HepG2 (cell line): ENCODE data around the gene MAP3K3. TPM values are rescaled to one million over a fixed set of nuclear protein-coding genes. Genes with fewer than 3 reads are reported as not detected.

Experiments used
- BCL6 ChIP-seq: IDR thresholded peaks from 2 replicates; pipeline ENCODE4 v1.6.1; 2016; ENCODE audit warnings: missing genetic modification reagents, missing compliant biosample characterization
- EED ChIP-seq: sonication (generic); formaldehyde crosslinking; IDR thresholded peaks from 2 replicates; pipeline ENCODE4 v1.5.0; 2020; ENCODE audit warnings: mild to moderate bottlenecking, missing genetic modification reagents
- ELF3 ChIP-seq: IDR thresholded peaks from 2 replicates; pipeline ENCODE4 v1.6.1; 2016; ENCODE audit warnings: missing genetic modification reagents, missing compliant biosample characterization
- EP300 ChIP-seq, 3 experiments: sonication (generic) in 1 of 3; formaldehyde crosslinking in 1 of 3; IDR thresholded peaks; 2 replicates each; pipeline versions ENCODE4 v1.5.1 to v1.6.1; 2011 to 2020; ENCODE audit warnings: low read depth in 2 of 3, low read length in 2 of 3, borderline replicate concordance in 1 of 3, improper control_type of control experiment in 1 of 3, mild to moderate bottlenecking in 1 of 3, missing genetic modification reagents in 1 of 3, moderate library complexity in 1 of 3
- FOXP1 ChIP-seq, 2 experiments: fragments of 450-650 bp in 1 of 2; IDR thresholded peaks; 2 replicates each; pipeline ENCODE4 v1.6.1; 2017 to 2018; ENCODE audit warnings: antibody characterized with exemption in 1 of 2
- IRF2 ChIP-seq: IDR thresholded peaks from 2 replicates; pipeline ENCODE4 v1.6.1; 2018; ENCODE audit warnings: missing genetic modification reagents, missing compliant biosample characterization
- MED1 ChIP-seq: sonication (generic); formaldehyde crosslinking; IDR thresholded peaks from 2 replicates; pipeline ENCODE4 v1.4.0; 2020; ENCODE audit warnings: missing genetic modification reagents
- MIXL1 ChIP-seq: IDR thresholded peaks from 2 replicates; pipeline ENCODE4 v1.6.1; 2016
- RXRB ChIP-seq: IDR thresholded peaks from 2 replicates; pipeline ENCODE4 v1.6.1; 2016; ENCODE audit warnings: borderline replicate concordance, missing genetic modification reagents, missing compliant biosample characterization
- SALL1 ChIP-seq: sonication (generic); formaldehyde crosslinking; IDR thresholded peaks from 2 replicates; pipeline ENCODE4 v1.8.0; 2022; ENCODE audit warnings: mild to moderate bottlenecking, missing genetic modification reagents
- SAP130 ChIP-seq: IDR thresholded peaks from 2 replicates; pipeline ENCODE4 v1.6.1; 2016; ENCODE audit warnings: low read depth
- SMAD9 ChIP-seq: sonication (generic); formaldehyde crosslinking; IDR thresholded peaks from 2 replicates; pipeline ENCODE4 v1.5.1; 2020; ENCODE audit warnings: mild to moderate bottlenecking, missing genetic modification reagents
- TCF7 ChIP-seq: sonication (generic); IDR thresholded peaks from 2 replicates; pipeline ENCODE4 v1.6.1; 2016; ENCODE audit warnings: antibody characterized with exemption, low read depth
- YEATS4 ChIP-seq: sonication (generic); formaldehyde crosslinking; IDR thresholded peaks from 2 replicates; pipeline ENCODE4 v1.4.0; 2020; ENCODE audit warnings: missing genetic modification reagents, borderline replicate concordance
- ZFX ChIP-seq: sonication (generic); formaldehyde crosslinking; IDR thresholded peaks from 2 replicates; pipeline ENCODE4 v1.4.0; 2020; ENCODE audit warnings: mild to moderate bottlenecking, low read depth, missing genetic modification reagents, moderate library complexity
- ZMAT3 ChIP-seq: sonication (generic); formaldehyde crosslinking; conservative IDR thresholded peaks from 2 replicates; pipeline ENCODE4 v1.7.0; 2021; ENCODE audit warnings: missing genetic modification reagents
- ZNF121 ChIP-seq: sonication (generic); formaldehyde crosslinking; IDR thresholded peaks from 2 replicates; pipeline ENCODE4 v1.5.0; 2020; ENCODE audit warnings: mild to moderate bottlenecking, missing genetic modification reagents
- polyA plus RNA-seq, 8 experiments: library from polyadenylated mRNA; depleted of rRNA in 3 of 8; stranded (reverse) in 7 of 8; unstranded in 1 of 8; fragments of >200 nt; fragmentation: Illumina TruSeq in 4 of 8; extraction: Trizol in 4 of 8; gene quantifications; 2 replicates each; pipeline versions ENCODE4 v1.2.1 to v1.2.3, GENCODE V29; 2011 to 2016; ENCODE audit warnings: low read depth in 4 of 8, missing spikeins in 1 of 8, mixed read lengths in 1 of 8; ENCODE audit not compliant: insufficient read depth in 1 of 8
- total RNA-seq, 5 experiments: library from RNA; depleted of rRNA; stranded (reverse); fragments of >200 nt; fragmentation: Illumina TruSeq; extraction: Trizol; gene quantifications; 2 replicates each; pipeline ENCODE4 v1.2.3, GENCODE V29; 2016; ENCODE audit warnings: low read depth in 1 of 5
- TF ChIP-seq, protein P1 (sequence below): sonication (generic); formaldehyde crosslinking; IDR thresholded peaks from 2 replicates; pipeline ENCODE4 v1.4.0; 2020; ENCODE audit warnings: missing genetic modification reagents
- TF ChIP-seq, protein P2 (sequence below): sonication (generic); formaldehyde crosslinking; IDR thresholded peaks from 2 replicates; pipeline ENCODE4 v1.4.0; 2020; ENCODE audit warnings: missing genetic modification reagents
- TF ChIP-seq, protein P3 (sequence below): sonication (generic); formaldehyde crosslinking; IDR thresholded peaks from 2 replicates; pipeline ENCODE4 v1.4.0; 2020; ENCODE audit warnings: missing genetic modification reagents, mild to moderate bottlenecking, borderline replicate concordance
- TF ChIP-seq, protein P4 (sequence below): sonication (generic); formaldehyde crosslinking; IDR thresholded peaks from 2 replicates; pipeline ENCODE4 v1.5.0; 2020; ENCODE audit warnings: missing genetic modification reagents, mild to moderate bottlenecking, borderline replicate concordance

MAP3K3 gene
- total and polyA plus RNA-seq, 2 of the 13 experiments (the other 11 are each of a cell fraction or from before 2014, with no cell fraction given) = 17.7 to 21.8 TPM

DNA sequence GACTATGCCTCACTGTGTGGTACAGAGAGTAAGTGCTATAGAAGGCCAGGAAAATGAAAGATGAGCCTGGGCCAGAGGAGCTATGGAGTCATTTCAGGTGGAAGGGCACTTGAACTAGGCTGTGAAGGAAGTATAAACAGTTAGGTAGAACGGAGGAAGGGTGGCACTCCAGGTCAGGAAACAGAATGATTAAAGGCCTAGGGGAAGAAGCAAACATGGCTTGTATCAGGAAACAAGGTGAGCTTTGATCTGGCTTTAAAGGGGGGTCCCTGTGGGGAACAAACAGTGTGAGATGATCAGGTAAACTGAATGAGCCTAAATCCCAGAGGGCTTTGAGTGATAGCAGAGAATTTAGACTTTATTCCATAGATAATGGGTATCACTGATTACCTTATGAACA, 16.9 kb downstream of the MAP3K3 start (continued):
- TF ChIP-seq ZMAT3 (no peak), RXRB (CRISPR knock-in tag) (peak; percentile 53), TCF7 (peak; percentile 51; the same call in 1 of the 2 replicates), EED (CRISPR knock-in tag) (no peak), SAP130 (CRISPR knock-in tag) (0 out of 2 replicates have a peak, but pooled peaks have one; percentile 31), ZFX (peak; percentile 42; the same call in 1 of the 2 replicates), ELF3 (peak; percentile 73; the same call in 1 of the 2 replicates), MIXL1 (CRISPR knock-in tag) (peak; percentile 57; the same call in 1 of the 2 replicates), MED1 (CRISPR knock-in tag) (peak; percentile 44; the same call in 1 of the 2 replicates), YEATS4 (CRISPR knock-in tag) (no peak), BCL6 (CRISPR knock-in tag) (0 out of 2 replicates have a peak, but pooled peaks have one; percentile 11), SALL1 (0 out of 2 replicates have a peak, but pooled peaks have one; percentile 22), SMAD9 (CRISPR knock-in tag) (no peak), IRF2 (0 out of 2 replicates have a peak, but pooled peaks have one; percentile 25), ZNF121 (CRISPR knock-in tag) (0 out of 2 replicates have a peak, but pooled peaks have one; percentile 12), FOXP1 (IDR thresholded peaks at IDR 0.05) (no peak), FOXP1 (CRISPR knock-in tag; IDR thresholded peaks at IDR 0.05) (peak; percentile 24; the same call in 1 of the 2 replicates), EP300 (IDR thresholded peaks at IDR 0.05; ENCODE audit: low read depth in 2 of 2, low read length in 2 of 2) (peak in 1 of 2 experiments; percentile 35; a peak in 1 of 4 replicates), EP300 (CRISPR knock-in tag; IDR thresholded peaks at IDR 0.05; ENCODE audit: borderline replicate concordance) (no peak)
- TF ChIP-seq, protein P1, sequence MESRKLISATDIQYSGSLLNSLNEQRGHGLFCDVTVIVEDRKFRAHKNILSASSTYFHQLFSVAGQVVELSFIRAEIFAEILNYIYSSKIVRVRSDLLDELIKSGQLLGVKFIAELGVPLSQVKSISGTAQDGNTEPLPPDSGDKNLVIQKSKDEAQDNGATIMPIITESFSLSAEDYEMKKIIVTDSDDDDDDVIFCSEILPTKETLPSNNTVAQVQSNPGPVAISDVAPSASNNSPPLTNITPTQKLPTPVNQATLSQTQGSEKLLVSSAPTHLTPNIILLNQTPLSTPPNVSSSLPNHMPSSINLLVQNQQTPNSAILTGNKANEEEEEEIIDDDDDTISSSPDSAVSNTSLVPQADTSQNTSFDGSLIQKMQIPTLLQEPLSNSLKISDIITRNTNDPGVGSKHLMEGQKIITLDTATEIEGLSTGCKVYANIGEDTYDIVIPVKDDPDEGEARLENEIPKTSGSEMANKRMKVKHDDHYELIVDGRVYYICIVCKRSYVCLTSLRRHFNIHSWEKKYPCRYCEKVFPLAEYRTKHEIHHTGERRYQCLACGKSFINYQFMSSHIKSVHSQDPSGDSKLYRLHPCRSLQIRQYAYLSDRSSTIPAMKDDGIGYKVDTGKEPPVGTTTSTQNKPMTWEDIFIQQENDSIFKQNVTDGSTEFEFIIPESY (CRISPR knock-in tag) = no peak
- TF ChIP-seq, protein P2, sequence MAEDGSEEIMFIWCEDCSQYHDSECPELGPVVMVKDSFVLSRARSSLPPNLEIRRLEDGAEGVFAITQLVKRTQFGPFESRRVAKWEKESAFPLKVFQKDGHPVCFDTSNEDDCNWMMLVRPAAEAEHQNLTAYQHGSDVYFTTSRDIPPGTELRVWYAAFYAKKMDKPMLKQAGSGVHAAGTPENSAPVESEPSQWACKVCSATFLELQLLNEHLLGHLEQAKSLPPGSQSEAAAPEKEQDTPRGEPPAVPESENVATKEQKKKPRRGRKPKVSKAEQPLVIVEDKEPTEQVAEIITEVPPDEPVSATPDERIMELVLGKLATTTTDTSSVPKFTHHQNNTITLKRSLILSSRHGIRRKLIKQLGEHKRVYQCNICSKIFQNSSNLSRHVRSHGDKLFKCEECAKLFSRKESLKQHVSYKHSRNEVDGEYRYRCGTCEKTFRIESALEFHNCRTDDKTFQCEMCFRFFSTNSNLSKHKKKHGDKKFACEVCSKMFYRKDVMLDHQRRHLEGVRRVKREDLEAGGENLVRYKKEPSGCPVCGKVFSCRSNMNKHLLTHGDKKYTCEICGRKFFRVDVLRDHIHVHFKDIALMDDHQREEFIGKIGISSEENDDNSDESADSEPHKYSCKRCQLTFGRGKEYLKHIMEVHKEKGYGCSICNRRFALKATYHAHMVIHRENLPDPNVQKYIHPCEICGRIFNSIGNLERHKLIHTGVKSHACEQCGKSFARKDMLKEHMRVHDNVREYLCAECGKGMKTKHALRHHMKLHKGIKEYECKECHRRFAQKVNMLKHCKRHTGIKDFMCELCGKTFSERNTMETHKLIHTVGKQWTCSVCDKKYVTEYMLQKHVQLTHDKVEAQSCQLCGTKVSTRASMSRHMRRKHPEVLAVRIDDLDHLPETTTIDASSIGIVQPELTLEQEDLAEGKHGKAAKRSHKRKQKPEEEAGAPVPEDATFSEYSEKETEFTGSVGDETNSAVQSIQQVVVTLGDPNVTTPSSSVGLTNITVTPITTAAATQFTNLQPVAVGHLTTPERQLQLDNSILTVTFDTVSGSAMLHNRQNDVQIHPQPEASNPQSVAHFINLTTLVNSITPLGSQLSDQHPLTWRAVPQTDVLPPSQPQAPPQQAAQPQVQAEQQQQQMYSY (CRISPR knock-in tag) = no peak
- TF ChIP-seq, protein P3, sequence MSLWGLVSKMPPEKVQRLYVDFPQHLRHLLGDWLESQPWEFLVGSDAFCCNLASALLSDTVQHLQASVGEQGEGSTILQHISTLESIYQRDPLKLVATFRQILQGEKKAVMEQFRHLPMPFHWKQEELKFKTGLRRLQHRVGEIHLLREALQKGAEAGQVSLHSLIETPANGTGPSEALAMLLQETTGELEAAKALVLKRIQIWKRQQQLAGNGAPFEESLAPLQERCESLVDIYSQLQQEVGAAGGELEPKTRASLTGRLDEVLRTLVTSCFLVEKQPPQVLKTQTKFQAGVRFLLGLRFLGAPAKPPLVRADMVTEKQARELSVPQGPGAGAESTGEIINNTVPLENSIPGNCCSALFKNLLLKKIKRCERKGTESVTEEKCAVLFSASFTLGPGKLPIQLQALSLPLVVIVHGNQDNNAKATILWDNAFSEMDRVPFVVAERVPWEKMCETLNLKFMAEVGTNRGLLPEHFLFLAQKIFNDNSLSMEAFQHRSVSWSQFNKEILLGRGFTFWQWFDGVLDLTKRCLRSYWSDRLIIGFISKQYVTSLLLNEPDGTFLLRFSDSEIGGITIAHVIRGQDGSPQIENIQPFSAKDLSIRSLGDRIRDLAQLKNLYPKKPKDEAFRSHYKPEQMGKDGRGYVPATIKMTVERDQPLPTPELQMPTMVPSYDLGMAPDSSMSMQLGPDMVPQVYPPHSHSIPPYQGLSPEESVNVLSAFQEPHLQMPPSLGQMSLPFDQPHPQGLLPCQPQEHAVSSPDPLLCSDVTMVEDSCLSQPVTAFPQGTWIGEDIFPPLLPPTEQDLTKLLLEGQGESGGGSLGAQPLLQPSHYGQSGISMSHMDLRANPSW (CRISPR knock-in tag) = no peak
- TF ChIP-seq, protein P4, sequence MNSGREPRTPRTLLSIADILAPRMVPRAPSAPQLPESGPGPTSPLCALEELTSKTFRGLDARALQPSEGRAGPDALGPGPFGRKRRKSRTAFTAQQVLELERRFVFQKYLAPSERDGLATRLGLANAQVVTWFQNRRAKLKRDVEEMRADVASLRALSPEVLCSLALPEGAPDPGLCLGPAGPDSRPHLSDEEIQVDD (CRISPR knock-in tag) = no peak
